Measurements from ENCODE around the gene FERD3L.

Gene FERD3L

DNA sequence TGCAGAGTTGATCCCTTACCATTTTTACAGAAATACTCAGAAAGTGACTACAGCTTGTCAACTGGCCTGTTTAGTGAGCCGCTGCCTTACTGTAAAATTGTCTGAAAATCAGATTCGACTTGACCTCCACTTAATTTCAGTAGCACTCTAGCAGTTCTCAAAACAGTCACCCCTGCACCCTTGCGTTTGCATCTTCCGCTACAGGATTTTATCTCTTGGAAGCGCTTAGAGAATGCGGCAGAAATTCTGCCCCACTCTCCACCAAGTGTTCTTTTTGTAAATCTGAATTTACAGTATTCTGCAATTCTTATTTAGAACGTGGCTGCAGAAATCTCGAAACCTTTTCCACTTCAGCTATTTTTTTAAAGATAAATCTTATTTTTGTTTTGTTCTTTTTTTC is 25.8 kb downstream of the FERD3L start:
- Histone ChIP-seq H3K9me3 (replicated peaks; ENCODE audit: insufficient read depth, low read length) (no peaks in the 10 kb centered on the region), H3K9ac (ENCODE audit: low read length) (no peak overlapping the region), H3K36me3 (replicated peaks; ENCODE audit: insufficient read depth, low read length) (no peaks in the 10 kb centered on the region), H3K4me3 (ENCODE audit: low read length) (no peak overlapping the region), H3K27ac (ENCODE audit: low read length) (no peak overlapping the region), H3K4me1 (ENCODE audit: low read length) (0 out of 2 replicates have a peak, but pooled peaks cover 4% of the 10 kb centered on the region), H3F3A (ENCODE audit: insufficient read depth, low read length) (no peaks in the 10 kb centered on the region), H3K9me2 (replicated peaks; ENCODE audit: insufficient read depth, low read length) (no peaks in the 10 kb centered on the region), H4K20me1 (ENCODE audit: insufficient read depth, low read length) (no peaks in the 10 kb centered on the region), H2AFZ (ENCODE audit: low read length) (no peak overlapping the region), H3K27me3 (replicated peaks; ENCODE audit: insufficient read depth, low read length) (peaks cover 6% of the 10 kb centered on the region; the same call in 1 of the 2 replicates), H3K79me2 (ENCODE audit: low read length) (no peaks in the 10 kb centered on the region), H3K4me2 (ENCODE audit: low read depth, low read length) (no peak overlapping the region)
- DNase-seq: no peak
- TF ChIP-seq, protein P1, sequence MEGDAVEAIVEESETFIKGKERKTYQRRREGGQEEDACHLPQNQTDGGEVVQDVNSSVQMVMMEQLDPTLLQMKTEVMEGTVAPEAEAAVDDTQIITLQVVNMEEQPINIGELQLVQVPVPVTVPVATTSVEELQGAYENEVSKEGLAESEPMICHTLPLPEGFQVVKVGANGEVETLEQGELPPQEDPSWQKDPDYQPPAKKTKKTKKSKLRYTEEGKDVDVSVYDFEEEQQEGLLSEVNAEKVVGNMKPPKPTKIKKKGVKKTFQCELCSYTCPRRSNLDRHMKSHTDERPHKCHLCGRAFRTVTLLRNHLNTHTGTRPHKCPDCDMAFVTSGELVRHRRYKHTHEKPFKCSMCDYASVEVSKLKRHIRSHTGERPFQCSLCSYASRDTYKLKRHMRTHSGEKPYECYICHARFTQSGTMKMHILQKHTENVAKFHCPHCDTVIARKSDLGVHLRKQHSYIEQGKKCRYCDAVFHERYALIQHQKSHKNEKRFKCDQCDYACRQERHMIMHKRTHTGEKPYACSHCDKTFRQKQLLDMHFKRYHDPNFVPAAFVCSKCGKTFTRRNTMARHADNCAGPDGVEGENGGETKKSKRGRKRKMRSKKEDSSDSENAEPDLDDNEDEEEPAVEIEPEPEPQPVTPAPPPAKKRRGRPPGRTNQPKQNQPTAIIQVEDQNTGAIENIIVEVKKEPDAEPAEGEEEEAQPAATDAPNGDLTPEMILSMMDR (IDR thresholded peaks at IDR 0.05; ENCODE audit: low read length): no peak
- no peak for TF ChIP-seq EZH2phosphoT487 (IDR thresholded peaks at IDR 0.05; ENCODE audit: low read length)
- TF ChIP-seq EZH2 (optimal IDR thresholded peaks at IDR 0.05; ENCODE audit: low read depth, low read length): no peak

DNA sequence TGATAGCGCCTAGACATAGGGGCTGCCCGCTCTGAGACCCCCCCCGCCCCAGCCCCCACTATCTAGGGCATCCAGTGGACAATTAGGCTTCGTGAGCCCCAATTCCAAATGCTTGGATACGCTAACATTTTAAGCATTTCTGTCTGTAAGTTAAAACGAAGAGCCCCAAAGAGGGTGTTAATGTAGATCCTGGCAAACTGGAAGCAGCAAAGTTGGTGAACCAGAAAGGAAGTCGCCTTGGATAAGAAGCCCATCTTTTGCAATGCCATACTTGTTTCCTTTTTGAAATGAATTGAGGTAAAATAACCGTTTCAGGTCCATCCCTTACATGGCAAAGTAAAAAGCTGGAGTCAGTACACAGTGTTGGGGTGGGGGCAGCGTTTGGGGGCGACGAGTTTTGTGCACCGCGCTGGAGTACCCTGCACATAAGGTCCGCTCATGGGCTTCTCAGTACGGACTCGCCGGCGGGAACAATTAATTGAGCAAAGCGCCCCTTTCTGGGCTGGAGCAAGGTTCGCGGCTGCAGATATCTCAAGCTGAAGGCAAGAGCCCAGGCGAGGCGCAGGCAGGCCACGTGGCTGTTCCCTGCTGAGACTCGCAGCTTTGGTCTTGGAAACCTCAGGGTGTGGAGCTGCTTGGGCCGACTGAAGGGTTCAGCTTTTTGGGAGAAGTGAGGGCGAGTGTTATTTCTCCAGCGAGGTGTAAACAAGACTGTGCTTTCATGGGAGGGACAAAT is 26.4 kb downstream of the FERD3L start:
- H3K79me2 ChIP-seq (ENCODE audit: low read length): no peaks in the 10 kb centered on the region
- H2AFZ ChIP-seq (ENCODE audit: low read length): no peak overlapping the region
- H3K4me2 ChIP-seq (ENCODE audit: low read depth, low read length): no peak overlapping the region
- no peaks in the 10 kb centered on the region for H3K9me3 ChIP-seq (replicated peaks; ENCODE audit: insufficient read depth, low read length)
- H3K9ac ChIP-seq (ENCODE audit: low read length): no peak overlapping the region
- 0 out of 2 replicates have a peak, but pooled peaks cover 4% of the 10 kb centered on the region for H3K4me1 ChIP-seq (ENCODE audit: low read length)
- TF ChIP-seq, protein P1 (IDR thresholded peaks at IDR 0.05; ENCODE audit: low read length): no peak
- TF ChIP-seq EZH2 (optimal IDR thresholded peaks at IDR 0.05; ENCODE audit: low read depth, low read length) (no peak), EZH2phosphoT487 (IDR thresholded peaks at IDR 0.05; ENCODE audit: low read length) (no peak)
- H3K36me3 ChIP-seq (replicated peaks; ENCODE audit: insufficient read depth, low read length): no peaks in the 10 kb centered on the region
- H3K9me2 ChIP-seq (replicated peaks; ENCODE audit: insufficient read depth, low read length): no peaks in the 10 kb centered on the region
- no peak overlapping the region for H3K27ac ChIP-seq (ENCODE audit: low read length)
- H3K4me3 ChIP-seq (ENCODE audit: low read length): no peak overlapping the region
- no peaks in the 10 kb centered on the region for H4K20me1 ChIP-seq (ENCODE audit: insufficient read depth, low read length)
- peaks cover 6% of the 10 kb centered on the region; the same call in 1 of the 2 replicates for H3K27me3 ChIP-seq (replicated peaks; ENCODE audit: insufficient read depth, low read length)
- DNase-seq: no peak
- H3F3A ChIP-seq (ENCODE audit: insufficient read depth, low read length): no peaks in the 10 kb centered on the region

DNA sequence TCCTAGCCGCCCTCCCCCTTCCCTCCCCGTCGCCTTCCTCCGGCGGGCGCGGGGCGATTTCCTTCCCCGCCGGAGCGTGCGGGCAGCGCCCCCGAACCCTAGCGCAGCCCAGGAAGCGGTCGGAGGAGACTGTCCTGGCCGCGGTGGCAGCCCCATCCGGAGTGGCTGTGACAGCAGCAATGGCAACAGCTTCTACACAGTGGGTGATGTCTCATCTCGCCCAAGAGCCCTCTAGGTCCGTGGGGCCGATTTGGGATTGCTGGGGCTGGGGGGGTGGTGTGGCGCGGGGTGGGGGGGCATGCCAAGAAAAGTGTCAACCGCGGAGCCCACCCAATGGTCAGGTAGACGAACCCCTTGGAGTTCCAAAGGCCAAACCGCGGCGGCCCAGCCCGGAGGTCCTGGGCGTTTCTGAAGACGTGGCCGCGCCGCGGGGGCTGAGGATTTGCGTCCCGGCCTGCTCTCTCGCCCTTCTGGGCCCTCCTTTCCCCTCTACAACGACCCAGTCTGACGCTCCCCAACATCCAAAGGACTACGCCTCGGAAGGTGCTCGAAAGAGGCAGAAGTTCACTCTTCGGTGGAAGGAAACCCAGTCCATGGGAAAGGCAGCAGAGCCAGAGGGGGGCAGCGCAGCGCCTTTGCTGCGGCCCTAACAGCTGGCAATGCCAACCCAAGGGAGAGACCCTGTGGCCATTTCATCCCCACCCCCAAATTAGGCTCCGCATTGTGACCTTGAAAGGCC is 27.2 kb downstream of the FERD3L start:
- no peak for DNase-seq
- H3K27me3 ChIP-seq (replicated peaks; ENCODE audit: insufficient read depth, low read length): peaks cover 6% of the 10 kb centered on the region; the same call in 1 of the 2 replicates
- peak overlapping the region; percentile 66 for H3K4me3 ChIP-seq (ENCODE audit: low read length)
- no peaks in the 10 kb centered on the region for H3F3A ChIP-seq (ENCODE audit: insufficient read depth, low read length)
- no peaks in the 10 kb centered on the region for H4K20me1 ChIP-seq (ENCODE audit: insufficient read depth, low read length)
- H3K27ac ChIP-seq (ENCODE audit: low read length): no peak overlapping the region
- no peaks in the 10 kb centered on the region for H3K79me2 ChIP-seq (ENCODE audit: low read length)
- H3K4me2 ChIP-seq (ENCODE audit: low read depth, low read length): peak overlapping the region; percentile 83
- H3K36me3 ChIP-seq (replicated peaks; ENCODE audit: insufficient read depth, low read length): no peaks in the 10 kb centered on the region
- 0 out of 2 replicates have a peak, but pooled peaks cover 4% of the 10 kb centered on the region for H3K4me1 ChIP-seq (ENCODE audit: low read length)
- TF ChIP-seq, protein P1 (IDR thresholded peaks at IDR 0.05; ENCODE audit: low read length): no peak
- TF ChIP-seq EZH2phosphoT487 (IDR thresholded peaks at IDR 0.05; ENCODE audit: low read length) (no peak), EZH2 (optimal IDR thresholded peaks at IDR 0.05; ENCODE audit: low read depth, low read length) (no peak)
- no peaks in the 10 kb centered on the region for H3K9me3 ChIP-seq (replicated peaks; ENCODE audit: insufficient read depth, low read length)
- H2AFZ ChIP-seq (ENCODE audit: low read length): peak overlapping the region; percentile 84
- peak overlapping the region; percentile 23; the same call in 1 of the 2 replicates for H3K9ac ChIP-seq (ENCODE audit: low read length)
- no peaks in the 10 kb centered on the region for H3K9me2 ChIP-seq (replicated peaks; ENCODE audit: insufficient read depth, low read length)
